Measurements from ENCODE around the gene SMAD2. TPM values are rescaled to one million over a fixed set of nuclear protein-coding genes. Genes with fewer than 3 reads are reported as not detected.

SMAD2 gene
- total and polyA plus RNA-seq, 2 of the 8 experiments (the other 6 are each of a cell fraction or from before 2014, with no cell fraction given) = 28.4 to 124 TPM

- Histone ChIP-seq H3K4me1 (replicated peaks in 1 of 4; ENCODE audit: control insufficient read depth in 3 of 4, insufficient read depth in 4 of 4, low read length in 3 of 4) (peaks cover 0 to 3% (median 0%) of the 10 kb centered on the region in 4 experiments; a peak in 2 of 7 replicates), H4K8ac (ENCODE audit: extremely low read depth, insufficient read depth, low read length) (no peak overlapping the region), H3K4me3 (ENCODE audit: extremely low read depth in 1 of 4, insufficient read depth in 2 of 4, low read depth in 3 of 4, low read length in 4 of 4) (no peak overlapping the region), H3K4me2 (ENCODE audit: insufficient read depth in 1 of 2, low read depth in 2 of 2, low read length in 2 of 2) (no peak overlapping the region), H3K18ac (ENCODE audit: extremely low read depth, low read length) (no peak overlapping the region), H4K91ac (replicated peaks; ENCODE audit: insufficient read length, low read length) (no peak overlapping the region), H3K14ac (ENCODE audit: insufficient read length) (no peak overlapping the region), H3K36me3 (ENCODE audit: control insufficient read depth in 2 of 4, insufficient read depth in 4 of 4, low read length in 3 of 4) (no peaks in the 10 kb centered on the region), H2BK15ac (ENCODE audit: low read length) (no peak overlapping the region), H3K27me3 (replicated peaks in 1 of 4; ENCODE audit: control insufficient read depth in 3 of 4, extremely low read depth in 1 of 4, insufficient read depth in 3 of 4, low read length in 3 of 4) (no peaks in the 10 kb centered on the region), H3K79me1 (ENCODE audit: low read depth, low read length) (no peaks in the 10 kb centered on the region), H2BK12ac (ENCODE audit: low read depth, low read length) (no peak overlapping the region), H4K20me1 (replicated peaks in 1 of 2; ENCODE audit: control insufficient read depth in 1 of 2, insufficient read depth in 2 of 2, low read length in 2 of 2) (no peaks in the 10 kb centered on the region), H2AFZ (ENCODE audit: low read length) (no peak overlapping the region), H3K23ac (ENCODE audit: insufficient read length) (no peak overlapping the region), H3K56ac (replicated peaks; ENCODE audit: insufficient read length, low read depth, low read length) (no peak overlapping the region), H3K9me3 (ENCODE audit: insufficient read depth in 2 of 2, low read depth in 1 of 2, low read length in 1 of 2) (no peaks in the 10 kb centered on the region; a peak in 1 of 4 replicates), H3K79me2 (ENCODE audit: control insufficient read depth in 1 of 2, insufficient read depth in 2 of 2, low read length in 2 of 2) (no peaks in the 10 kb centered on the region), H4K5ac (ENCODE audit: insufficient read length, low read depth, low read length) (no peak overlapping the region), H3K4ac (replicated peaks; ENCODE audit: insufficient read length, low read depth, low read length) (no peak overlapping the region), H3K9ac (replicated peaks in 1 of 4; ENCODE audit: extremely low read depth in 1 of 4, low read depth in 3 of 4, low read length in 3 of 4) (no peak overlapping the region), H2AK5ac (ENCODE audit: low read depth, low read length) (no peak overlapping the region), H2BK120ac (replicated peaks; ENCODE audit: low read depth, low read length) (no peak overlapping the region), H3K27ac (ENCODE audit: low read depth, low read length) (no peak overlapping the region), H2BK5ac (ENCODE audit: low read depth, low read length) (no peak overlapping the region), H3K23me2 (ENCODE audit: low read depth, low read length) (peaks cover 2% of the 10 kb centered on the region; the same call in 1 of the 2 replicates), H2BK20ac (ENCODE audit: low read length) (no peak overlapping the region)
- DNase-seq (ENCODE audit: low read depth in 1 of 2, low spot score in 2 of 2) = no peak
- TF ChIP-seq BCL11A (IDR thresholded peaks at IDR 0.05; ENCODE audit: low read depth in 2 of 2, low read length in 2 of 2) = no peak
- no peak for FAIRE-seq
- CTCF ChIA-PET (ENCODE audit: partially characterized antibody) = interaction anchor here (0.9 to 1.0 kb wide), 2 partner anchors 12 to 16 kb away, joined by 3 read pairs; no protein-coding TSS in a partner anchor
- WGBS, 2 experiments (ENCODE audit: extremely low coverage in 1 of 2, insufficient coverage in 1 of 2, insufficient read length in 1 of 2, insufficient replicate concordance in 2 of 2, low coverage in 1 of 2, low lambda C conversion rate in 2 of 2, missing lambda C conversion rate in 1 of 2) = 90% methylated on average over 6 of the region's 6 CpGs; no CpG with 5 or more reads in 1 of the 2 experiments
- POLR2A ChIA-PET (ENCODE audit: partially characterized antibody) = no interaction called here
Observed at GRCh38 chr18:47802802-47803201, 127.7 kb downstream of the SMAD2 start.
